Measurements from ENCODE around the gene IFI27L1.
A peak's percentile ranks its signal among the peaks of the same experiment; 100 is the strongest.

IFI27L1 gene, protein sequence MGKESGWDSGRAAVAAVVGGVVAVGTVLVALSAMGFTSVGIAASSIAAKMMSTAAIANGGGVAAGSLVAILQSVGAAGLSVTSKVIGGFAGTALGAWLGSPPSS

DNA sequence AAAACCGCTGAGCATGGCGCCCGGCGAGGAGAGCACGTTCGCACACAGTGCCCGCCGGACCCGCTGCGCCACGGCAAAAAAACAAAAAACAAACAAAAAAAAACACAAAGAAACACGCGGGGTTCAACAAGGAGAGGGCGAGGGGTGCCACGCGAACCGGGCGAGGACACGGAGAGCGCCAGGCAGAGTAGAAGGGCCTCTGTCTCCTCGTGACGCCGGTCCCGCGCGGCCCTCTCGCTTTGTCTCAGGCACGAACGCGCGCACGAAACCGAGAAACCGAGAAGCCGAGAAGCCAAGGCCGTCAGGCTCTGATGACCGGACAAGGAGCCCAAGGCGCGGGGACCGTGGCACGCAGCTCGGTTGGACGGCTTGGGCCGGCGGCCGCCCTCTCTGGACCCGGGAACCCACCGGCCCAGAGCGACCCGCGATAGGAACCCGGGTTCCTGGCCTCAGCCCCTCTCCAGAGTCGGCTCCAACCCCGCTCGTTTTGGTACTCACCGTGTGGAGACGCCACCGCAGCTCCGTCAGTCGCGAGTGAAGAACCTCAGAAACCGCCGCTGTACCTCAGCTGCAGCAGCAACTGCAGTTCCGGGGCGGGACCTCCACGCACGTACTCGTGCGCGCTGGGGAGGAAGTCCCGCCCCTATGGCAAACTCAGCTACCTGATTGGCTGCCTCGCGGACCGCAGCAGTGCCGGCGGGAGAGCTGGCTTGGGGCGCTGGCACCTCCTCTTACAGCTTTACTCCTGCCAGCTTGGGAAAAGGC lies at the start of gene IFI27L1, which contains the start of gene DDX24:
Gene IFI27L1, plus strand, starts transcription at position 690 of the 765 bp plus-strand sequence. CDS start 15,628 bp downstream, outside the sequence.
Gene DDX24, minus strand, starts transcription at position 582 of the 765 bp plus-strand sequence. CDS start 1,460 bp downstream, outside the sequence.
- peaks cover 44% of the 10 kb centered on the region for H4K20me1 ChIP-seq (ENCODE audit: insufficient read depth, low read length, poor library complexity, severe bottlenecking)
- peak within 1 kb of the TSS; percentile 96 for H3K9ac ChIP-seq (ENCODE audit: low read depth, low read length, poor library complexity, severe bottlenecking)
- H3K9me2 ChIP-seq (replicated peaks; ENCODE audit: low read depth, low read length), result no peaks in the 10 kb centered on the region
- H3K4me1 ChIP-seq (ENCODE audit: insufficient read depth, low read length, poor library complexity, severe bottlenecking), result peaks cover 42% of the 10 kb centered on the region
- peak within 1 kb of the TSS; percentile 85 for H3K4me2 ChIP-seq (ENCODE audit: low read depth, low read length, poor library complexity, severe bottlenecking)
- H3K36me3 ChIP-seq (ENCODE audit: insufficient read depth, low read length), result no peaks in the 10 kb centered on the region; the same call in 1 of the 2 replicates
- peaks cover 65% of the 10 kb centered on the region for H3K79me2 ChIP-seq (ENCODE audit: insufficient read depth, low read length)
- H3K27me3 ChIP-seq (ENCODE audit: insufficient read depth, low read length, poor library complexity, severe bottlenecking), result no peaks in the 10 kb centered on the region
- no peaks in the 10 kb centered on the region for H3F3A ChIP-seq (ENCODE audit: low read depth)
- 0 out of 2 replicates have a peak, but pooled peaks cover 1% of the 10 kb centered on the region for H3K9me3 ChIP-seq (ENCODE audit: insufficient read depth, low read depth, low read length)
- peak within 1 kb of the TSS; percentile 88 for H3K4me3 ChIP-seq (ENCODE audit: low read length, poor library complexity, severe bottlenecking)
- TF ChIP-seq, protein P1, sequence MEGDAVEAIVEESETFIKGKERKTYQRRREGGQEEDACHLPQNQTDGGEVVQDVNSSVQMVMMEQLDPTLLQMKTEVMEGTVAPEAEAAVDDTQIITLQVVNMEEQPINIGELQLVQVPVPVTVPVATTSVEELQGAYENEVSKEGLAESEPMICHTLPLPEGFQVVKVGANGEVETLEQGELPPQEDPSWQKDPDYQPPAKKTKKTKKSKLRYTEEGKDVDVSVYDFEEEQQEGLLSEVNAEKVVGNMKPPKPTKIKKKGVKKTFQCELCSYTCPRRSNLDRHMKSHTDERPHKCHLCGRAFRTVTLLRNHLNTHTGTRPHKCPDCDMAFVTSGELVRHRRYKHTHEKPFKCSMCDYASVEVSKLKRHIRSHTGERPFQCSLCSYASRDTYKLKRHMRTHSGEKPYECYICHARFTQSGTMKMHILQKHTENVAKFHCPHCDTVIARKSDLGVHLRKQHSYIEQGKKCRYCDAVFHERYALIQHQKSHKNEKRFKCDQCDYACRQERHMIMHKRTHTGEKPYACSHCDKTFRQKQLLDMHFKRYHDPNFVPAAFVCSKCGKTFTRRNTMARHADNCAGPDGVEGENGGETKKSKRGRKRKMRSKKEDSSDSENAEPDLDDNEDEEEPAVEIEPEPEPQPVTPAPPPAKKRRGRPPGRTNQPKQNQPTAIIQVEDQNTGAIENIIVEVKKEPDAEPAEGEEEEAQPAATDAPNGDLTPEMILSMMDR (conservative IDR thresholded peaks at IDR 0.05; ENCODE audit: low read length), result no peak
- TF ChIP-seq EZH2phosphoT487 (IDR thresholded peaks at IDR 0.05; ENCODE audit: borderline replicate concordance), result no peak
- peak within 1 kb of the TSS; percentile 96 for H2AFZ ChIP-seq (ENCODE audit: low read length)

DNA sequence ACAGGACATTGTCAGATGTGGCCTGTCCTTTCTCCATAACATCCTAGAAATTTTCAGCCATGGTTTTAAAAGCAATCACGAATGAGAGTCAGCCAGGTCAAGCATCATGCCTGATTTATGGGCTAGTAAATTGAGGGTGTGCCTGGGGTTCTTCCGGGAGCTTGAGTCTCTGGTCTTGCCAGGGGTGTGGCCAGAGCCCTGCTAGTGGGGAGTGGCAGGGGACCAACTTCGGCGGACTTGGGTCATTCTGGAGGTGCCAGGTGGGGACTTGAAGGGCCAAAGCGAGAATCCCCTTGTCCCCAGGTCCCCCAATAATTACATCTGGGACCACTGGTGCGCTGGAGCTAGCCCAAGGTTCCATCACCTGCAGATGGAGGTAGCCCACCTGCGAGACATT lies 49.2 kb upstream of the IFI27L1 start:
- Histone ChIP-seq H3K9me3 (ENCODE audit: insufficient read depth, low read depth, low read length) (no peaks in the 10 kb centered on the region), H4K20me1 (ENCODE audit: insufficient read depth, low read length, poor library complexity, severe bottlenecking) (no peaks in the 10 kb centered on the region), H3K4me3 (ENCODE audit: low read length, poor library complexity, severe bottlenecking) (no peak overlapping the region), H3K9ac (ENCODE audit: low read depth, low read length, poor library complexity, severe bottlenecking) (no peak overlapping the region), H3K27me3 (ENCODE audit: insufficient read depth, low read length, poor library complexity, severe bottlenecking) (no peaks in the 10 kb centered on the region), H3K36me3 (ENCODE audit: insufficient read depth, low read length) (no peaks in the 10 kb centered on the region), H3K4me2 (ENCODE audit: low read depth, low read length, poor library complexity, severe bottlenecking) (no peak overlapping the region), H3K9me2 (replicated peaks; ENCODE audit: low read depth, low read length) (no peaks in the 10 kb centered on the region), H2AFZ (ENCODE audit: low read length) (no peak overlapping the region), H3K4me1 (ENCODE audit: insufficient read depth, low read length, poor library complexity, severe bottlenecking) (no peaks in the 10 kb centered on the region), H3F3A (ENCODE audit: low read depth) (no peaks in the 10 kb centered on the region), H3K79me2 (ENCODE audit: insufficient read depth, low read length) (no peaks in the 10 kb centered on the region)
- TF ChIP-seq, protein P1 (conservative IDR thresholded peaks at IDR 0.05; ENCODE audit: low read length), result no peak
- no peak for TF ChIP-seq EZH2phosphoT487 (IDR thresholded peaks at IDR 0.05; ENCODE audit: borderline replicate concordance)

DNA sequence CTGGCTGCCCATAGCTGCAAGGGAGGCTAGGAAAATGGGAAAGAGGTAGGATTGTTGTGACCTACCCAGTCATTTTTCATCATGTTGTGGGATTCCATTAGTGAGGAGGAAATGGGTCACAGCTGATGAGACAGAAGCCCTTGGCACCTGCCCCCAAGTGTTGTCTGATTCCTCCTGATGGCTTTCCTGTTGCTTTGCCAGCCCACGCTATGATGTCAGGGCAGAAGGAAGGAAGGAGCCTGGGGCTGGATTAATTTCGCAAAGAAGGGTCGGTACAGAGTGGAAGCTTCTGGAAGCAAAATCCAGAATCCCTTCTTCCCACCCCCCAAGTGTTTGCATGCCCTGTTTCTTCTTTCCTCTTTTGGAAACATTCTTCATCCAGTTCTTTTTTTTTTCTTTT lies 46.2 kb upstream of the IFI27L1 start:
- H3K9me3 ChIP-seq (ENCODE audit: insufficient read depth, low read depth, low read length), result no peaks in the 10 kb centered on the region
- H4K20me1 ChIP-seq (ENCODE audit: insufficient read depth, low read length, poor library complexity, severe bottlenecking), result no peaks in the 10 kb centered on the region
- no peak overlapping the region for H3K4me3 ChIP-seq (ENCODE audit: low read length, poor library complexity, severe bottlenecking)
- H3K27me3 ChIP-seq (ENCODE audit: insufficient read depth, low read length, poor library complexity, severe bottlenecking), result no peaks in the 10 kb centered on the region
- no peaks in the 10 kb centered on the region for H3F3A ChIP-seq (ENCODE audit: low read depth)
- H3K36me3 ChIP-seq (ENCODE audit: insufficient read depth, low read length), result no peaks in the 10 kb centered on the region
- H3K9me2 ChIP-seq (replicated peaks; ENCODE audit: low read depth, low read length), result no peaks in the 10 kb centered on the region
- no peaks in the 10 kb centered on the region for H3K79me2 ChIP-seq (ENCODE audit: insufficient read depth, low read length)
- no peak overlapping the region for H3K4me2 ChIP-seq (ENCODE audit: low read depth, low read length, poor library complexity, severe bottlenecking)
- no peak for TF ChIP-seq EZH2phosphoT487 (IDR thresholded peaks at IDR 0.05; ENCODE audit: borderline replicate concordance)
- TF ChIP-seq, protein P1 (conservative IDR thresholded peaks at IDR 0.05; ENCODE audit: low read length), result no peak
- no peak overlapping the region for H3K9ac ChIP-seq (ENCODE audit: low read depth, low read length, poor library complexity, severe bottlenecking)
- H3K4me1 ChIP-seq (ENCODE audit: insufficient read depth, low read length, poor library complexity, severe bottlenecking), result no peaks in the 10 kb centered on the region
- H2AFZ ChIP-seq (ENCODE audit: low read length), result no peak overlapping the region

Measured in Loucy (cell line).